HepG2 (cell line): ENCODE measurements around the gene ALDOA. TPM values are rescaled to one million over a fixed set of nuclear protein-coding genes. Genes with fewer than 3 reads are reported as not detected.
A peak's percentile ranks its signal among the peaks of the same experiment; 100 is the strongest.

Experiments used
- BORCS8-MEF2B ChIP-seq: sonication (generic); formaldehyde crosslinking; IDR thresholded peaks from 2 replicates; pipeline ENCODE4 v1.8.0; 2022; ENCODE audit warnings: mild to moderate bottlenecking, missing genetic modification reagents
- CREM ChIP-seq, 2 experiments: sonication (generic) in 1 of 2; formaldehyde crosslinking in 1 of 2; IDR thresholded peaks; 2 replicates each; pipeline versions ENCODE4 v1.4.0 to v1.6.1; 2016 to 2020; ENCODE audit warnings: antibody characterized with exemption in 1 of 2, mild to moderate bottlenecking in 1 of 2, missing genetic modification reagents in 1 of 2
- HNRNPLL ChIP-seq: fragments of 200-400 bp; formaldehyde crosslinking; IDR thresholded peaks from 2 replicates; pipeline ENCODE4 v1.6.1; 2017; ENCODE audit warnings: mild to moderate bottlenecking, low read depth, low read length; ENCODE audit not compliant: poor library complexity, severe bottlenecking
- KDM2A ChIP-seq: sonication (generic); formaldehyde crosslinking; IDR thresholded peaks from 2 replicates; pipeline ENCODE4 v1.4.0; 2020; ENCODE audit warnings: low read depth, missing genetic modification reagents, borderline replicate concordance
- KLF13 ChIP-seq: sonication (generic); formaldehyde crosslinking; IDR thresholded peaks from 2 replicates; pipeline ENCODE4 v1.4.0; 2020; ENCODE audit warnings: mild to moderate bottlenecking, missing genetic modification reagents
- MEIS2 ChIP-seq: sonication (generic); formaldehyde crosslinking; IDR thresholded peaks from 2 replicates; pipeline ENCODE4 v1.9.0; 2021; ENCODE audit warnings: mild to moderate bottlenecking, missing genetic modification reagents
- NFKBIZ ChIP-seq: IDR thresholded peaks from 2 replicates; pipeline ENCODE4 v1.6.1; 2018; ENCODE audit warnings: missing genetic modification reagents, missing compliant biosample characterization
- PHB2 ChIP-seq: fragments of 450-650 bp; IDR thresholded peaks from 2 replicates; pipeline ENCODE4 v1.6.1; 2018; ENCODE audit not compliant: partially characterized antibody
- PRPF4 ChIP-seq: fragments of 200-400 bp; formaldehyde crosslinking; IDR thresholded peaks from 2 replicates; pipeline ENCODE4 v1.6.1; 2016; ENCODE audit warnings: low read length, low read depth; ENCODE audit not compliant: poor library complexity, severe bottlenecking
- PTBP1 ChIP-seq: fragments of 200-400 bp; formaldehyde crosslinking; IDR thresholded peaks from 2 replicates; pipeline ENCODE4 v1.6.1; 2018; ENCODE audit warnings: low read length, low read depth; ENCODE audit not compliant: poor library complexity, severe bottlenecking
- SP2 ChIP-seq: sonication (generic); formaldehyde crosslinking; IDR thresholded peaks from 2 replicates; pipeline ENCODE4 v1.5.1; 2020; ENCODE audit warnings: mild to moderate bottlenecking, missing genetic modification reagents
- SRF ChIP-seq: IDR thresholded peaks from 2 replicates; pipeline ENCODE4 v1.6.1; 2011; ENCODE audit warnings: mild to moderate bottlenecking, low read depth, low read length, moderate library complexity
- TSC22D2 ChIP-seq: sonication (generic); formaldehyde crosslinking; IDR thresholded peaks from 2 replicates; pipeline ENCODE4 v1.5.1; 2020; ENCODE audit warnings: missing genetic modification reagents, mild to moderate bottlenecking, borderline replicate concordance
- ZNF251 ChIP-seq: sonication (generic); formaldehyde crosslinking; IDR thresholded peaks from 2 replicates; pipeline ENCODE4 v1.9.0; 2021; ENCODE audit warnings: mild to moderate bottlenecking, missing genetic modification reagents
- ZNF382 ChIP-seq: sonication (generic); formaldehyde crosslinking; IDR thresholded peaks from 2 replicates; pipeline ENCODE4 v1.5.0; 2020; ENCODE audit warnings: missing genetic modification reagents, mild to moderate bottlenecking, borderline replicate concordance
- ZNF556 ChIP-seq: sonication (generic); formaldehyde crosslinking; IDR thresholded peaks from 2 replicates; pipeline ENCODE4 v1.4.0; 2020; ENCODE audit warnings: mild to moderate bottlenecking, missing genetic modification reagents, borderline replicate concordance
- ZNF773 ChIP-seq: sonication (generic); formaldehyde crosslinking; IDR thresholded peaks from 2 replicates; pipeline ENCODE4 v1.4.0; 2020; ENCODE audit warnings: missing genetic modification reagents, borderline replicate concordance
- ZNF879 ChIP-seq: sonication (generic); formaldehyde crosslinking; IDR thresholded peaks from 2 replicates; pipeline ENCODE4 v1.8.1; 2023; ENCODE audit warnings: missing genetic modification reagents
- ZSCAN21 ChIP-seq: sonication (generic); formaldehyde crosslinking; IDR thresholded peaks from 2 replicates; pipeline ENCODE4 v1.8.0; 2022; ENCODE audit warnings: mild to moderate bottlenecking, missing genetic modification reagents, moderate library complexity, borderline replicate concordance
- polyA plus RNA-seq, 8 experiments: library from polyadenylated mRNA; depleted of rRNA in 3 of 8; stranded (reverse) in 7 of 8; unstranded in 1 of 8; fragments of >200 nt; fragmentation: Illumina TruSeq in 4 of 8; extraction: Trizol in 4 of 8; gene quantifications; 2 replicates each; pipeline versions ENCODE4 v1.2.1 to v1.2.3, GENCODE V29; 2011 to 2016; ENCODE audit warnings: low read depth in 4 of 8, missing spikeins in 1 of 8, mixed read lengths in 1 of 8; ENCODE audit not compliant: insufficient read depth in 1 of 8
- total RNA-seq, 5 experiments: library from RNA; depleted of rRNA; stranded (reverse); fragments of >200 nt; fragmentation: Illumina TruSeq; extraction: Trizol; gene quantifications; 2 replicates each; pipeline ENCODE4 v1.2.3, GENCODE V29; 2016; ENCODE audit warnings: low read depth in 1 of 5
- TF ChIP-seq, protein P1 (sequence below): IDR thresholded peaks from 2 replicates; pipeline ENCODE4 v1.6.1; 2018; ENCODE audit warnings: missing genetic modification reagents, mild to moderate bottlenecking, missing compliant biosample characterization
- TF ChIP-seq, protein P2 (sequence below): sonication (generic); formaldehyde crosslinking; IDR thresholded peaks from 2 replicates; pipeline ENCODE4 v1.5.1; 2020; ENCODE audit warnings: missing genetic modification reagents, mild to moderate bottlenecking, borderline replicate concordance
- TF ChIP-seq, protein P3 (sequence below): sonication (generic); formaldehyde crosslinking; IDR thresholded peaks from 2 replicates; pipeline ENCODE4 v1.4.0; 2020; ENCODE audit warnings: mild to moderate bottlenecking, missing genetic modification reagents, borderline replicate concordance
- TF ChIP-seq, protein P4 (sequence below): sonication (generic); formaldehyde crosslinking; IDR thresholded peaks from 2 replicates; pipeline ENCODE4 v1.4.0; 2020; ENCODE audit warnings: missing genetic modification reagents

The ALDOA gene
- total and polyA plus RNA-seq, 2 of the 13 experiments (the other 11 are each of a cell fraction or from before 2014, with no cell fraction given) = 925 to 1,884 TPM

DNA sequence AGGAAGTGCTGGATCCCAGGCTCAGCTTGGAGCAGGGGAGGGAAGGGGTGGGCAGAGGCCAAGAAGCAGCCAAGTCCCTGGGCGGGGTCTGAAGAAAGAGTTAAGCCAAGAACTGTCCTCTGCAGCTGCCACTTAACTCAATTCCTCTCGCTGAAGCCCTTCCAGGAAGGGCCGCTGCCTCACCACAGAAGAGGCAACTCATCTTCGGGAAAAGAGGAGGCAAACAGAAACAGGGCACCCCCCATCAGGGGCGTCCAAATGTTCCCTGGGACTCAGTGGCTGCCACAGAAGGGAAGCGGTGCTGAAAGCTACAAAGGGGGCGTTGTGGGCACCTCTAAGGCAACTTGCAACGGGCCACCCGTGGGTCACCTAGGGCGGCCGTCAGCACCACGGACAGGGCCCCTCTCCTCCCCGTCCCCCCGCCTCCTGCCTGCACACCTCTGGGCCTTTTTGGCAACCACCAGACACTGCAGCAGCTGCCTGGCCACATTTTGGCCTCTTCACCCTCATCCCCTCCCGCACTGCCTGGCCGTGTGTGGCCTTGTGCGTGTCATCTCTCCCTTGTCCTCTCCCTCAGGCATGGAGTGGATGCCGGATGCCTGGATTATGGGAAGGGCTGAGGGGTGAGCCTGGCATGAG is 37.0 kb upstream of the ALDOA start (continued):
- TF ChIP-seq ZNF556 (CRISPR knock-in tag) = no peak
- no peak for TF ChIP-seq CREM (IDR thresholded peaks at IDR 0.05)
- no peak for TF ChIP-seq CREM (CRISPR knock-in tag; IDR thresholded peaks at IDR 0.05)
- no peak for TF ChIP-seq PHB2
- no peak for TF ChIP-seq PTBP1
- no peak for TF ChIP-seq ZNF251 (CRISPR knock-in tag)
- TF ChIP-seq ZNF382 (CRISPR knock-in tag) = 0 out of 2 replicates have a peak, but pooled peaks have one; percentile 31
- TF ChIP-seq, protein P1, sequence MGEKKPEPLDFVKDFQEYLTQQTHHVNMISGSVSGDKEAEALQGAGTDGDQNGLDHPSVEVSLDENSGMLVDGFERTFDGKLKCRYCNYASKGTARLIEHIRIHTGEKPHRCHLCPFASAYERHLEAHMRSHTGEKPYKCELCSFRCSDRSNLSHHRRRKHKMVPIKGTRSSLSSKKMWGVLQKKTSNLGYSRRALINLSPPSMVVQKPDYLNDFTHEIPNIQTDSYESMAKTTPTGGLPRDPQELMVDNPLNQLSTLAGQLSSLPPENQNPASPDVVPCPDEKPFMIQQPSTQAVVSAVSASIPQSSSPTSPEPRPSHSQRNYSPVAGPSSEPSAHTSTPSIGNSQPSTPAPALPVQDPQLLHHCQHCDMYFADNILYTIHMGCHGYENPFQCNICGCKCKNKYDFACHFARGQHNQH = peak; percentile 52; the same call in 1 of the 2 replicates
- peak; percentile 41; the same call in 1 of the 2 replicates for TF ChIP-seq KDM2A (CRISPR knock-in tag)
- peak; percentile 54; the same call in 1 of the 2 replicates for TF ChIP-seq ZSCAN21 (CRISPR knock-in tag)
- TF ChIP-seq NFKBIZ (CRISPR knock-in tag) = 0 out of 2 replicates have a peak, but pooled peaks have one; percentile 38
- TF ChIP-seq, protein P2, sequence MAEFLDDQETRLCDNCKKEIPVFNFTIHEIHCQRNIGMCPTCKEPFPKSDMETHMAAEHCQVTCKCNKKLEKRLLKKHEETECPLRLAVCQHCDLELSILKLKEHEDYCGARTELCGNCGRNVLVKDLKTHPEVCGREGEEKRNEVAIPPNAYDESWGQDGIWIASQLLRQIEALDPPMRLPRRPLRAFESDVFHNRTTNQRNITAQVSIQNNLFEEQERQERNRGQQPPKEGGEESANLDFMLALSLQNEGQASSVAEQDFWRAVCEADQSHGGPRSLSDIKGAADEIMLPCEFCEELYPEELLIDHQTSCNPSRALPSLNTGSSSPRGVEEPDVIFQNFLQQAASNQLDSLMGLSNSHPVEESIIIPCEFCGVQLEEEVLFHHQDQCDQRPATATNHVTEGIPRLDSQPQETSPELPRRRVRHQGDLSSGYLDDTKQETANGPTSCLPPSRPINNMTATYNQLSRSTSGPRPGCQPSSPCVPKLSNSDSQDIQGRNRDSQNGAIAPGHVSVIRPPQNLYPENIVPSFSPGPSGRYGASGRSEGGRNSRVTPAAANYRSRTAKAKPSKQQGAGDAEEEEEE (CRISPR knock-in tag) = no peak
- no peak for TF ChIP-seq HNRNPLL
- TF ChIP-seq MEIS2 (CRISPR knock-in tag) = 0 out of 2 replicates have a peak, but pooled peaks have one; percentile 45
- no peak for TF ChIP-seq SRF
- TF ChIP-seq ZNF879 (CRISPR knock-in tag) = 0 out of 2 replicates have a peak, but pooled peaks have one; percentile 42
- TF ChIP-seq SP2 = no peak
- no peak for TF ChIP-seq KLF13 (CRISPR knock-in tag)
- TF ChIP-seq BORCS8-MEF2B (CRISPR knock-in tag) = 0 out of 2 replicates have a peak, but pooled peaks have one; percentile 47
- no peak for TF ChIP-seq ZNF773 (CRISPR knock-in tag)
- TF ChIP-seq, protein P3, sequence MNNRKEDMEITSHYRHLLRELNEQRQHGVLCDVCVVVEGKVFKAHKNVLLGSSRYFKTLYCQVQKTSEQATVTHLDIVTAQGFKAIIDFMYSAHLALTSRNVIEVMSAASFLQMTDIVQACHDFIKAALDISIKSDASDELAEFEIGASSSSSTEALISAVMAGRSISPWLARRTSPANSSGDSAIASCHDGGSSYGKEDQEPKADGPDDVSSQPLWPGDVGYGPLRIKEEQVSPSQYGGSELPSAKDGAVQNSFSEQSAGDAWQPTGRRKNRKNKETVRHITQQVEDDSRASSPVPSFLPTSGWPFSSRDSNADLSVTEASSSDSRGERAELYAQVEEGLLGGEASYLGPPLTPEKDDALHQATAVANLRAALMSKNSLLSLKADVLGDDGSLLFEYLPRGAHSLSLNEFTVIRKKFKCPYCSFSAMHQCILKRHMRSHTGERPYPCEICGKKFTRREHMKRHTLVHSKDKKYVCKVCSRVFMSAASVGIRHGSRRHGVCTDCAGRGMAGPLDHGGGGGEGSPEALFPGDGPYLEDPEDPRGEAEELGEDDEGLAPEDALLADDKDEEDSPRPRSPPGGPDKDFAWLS (CRISPR knock-in tag) = no peak
- no peak for TF ChIP-seq PRPF4
- TF ChIP-seq TSC22D2 (CRISPR knock-in tag) = peak; percentile 51; the same call in 1 of the 2 replicates
- TF ChIP-seq, protein P4, sequence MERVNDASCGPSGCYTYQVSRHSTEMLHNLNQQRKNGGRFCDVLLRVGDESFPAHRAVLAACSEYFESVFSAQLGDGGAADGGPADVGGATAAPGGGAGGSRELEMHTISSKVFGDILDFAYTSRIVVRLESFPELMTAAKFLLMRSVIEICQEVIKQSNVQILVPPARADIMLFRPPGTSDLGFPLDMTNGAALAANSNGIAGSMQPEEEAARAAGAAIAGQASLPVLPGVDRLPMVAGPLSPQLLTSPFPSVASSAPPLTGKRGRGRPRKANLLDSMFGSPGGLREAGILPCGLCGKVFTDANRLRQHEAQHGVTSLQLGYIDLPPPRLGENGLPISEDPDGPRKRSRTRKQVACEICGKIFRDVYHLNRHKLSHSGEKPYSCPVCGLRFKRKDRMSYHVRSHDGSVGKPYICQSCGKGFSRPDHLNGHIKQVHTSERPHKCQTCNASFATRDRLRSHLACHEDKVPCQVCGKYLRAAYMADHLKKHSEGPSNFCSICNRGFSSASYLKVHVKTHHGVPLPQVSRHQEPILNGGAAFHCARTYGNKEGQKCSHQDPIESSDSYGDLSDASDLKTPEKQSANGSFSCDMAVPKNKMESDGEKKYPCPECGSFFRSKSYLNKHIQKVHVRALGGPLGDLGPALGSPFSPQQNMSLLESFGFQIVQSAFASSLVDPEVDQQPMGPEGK (CRISPR knock-in tag) = peak; percentile 49
